ENCODE results near the gene CD7. TPM values are rescaled to one million over a fixed set of nuclear protein-coding genes. Genes with fewer than 3 reads are reported as not detected.

CD7 gene
- total RNA-seq, 4 donors from 2014 or later, result 3.0 to 4.4 (median 4.1) TPM

GRCh38 chr17:82358465-82359350 is 41.3 kb upstream of the CD7 start, which contains the start of gene TEX19:
TEX19 (plus strand) TSS chr17:82359247; CDS start chr17:82362151, 2,904 bp downstream.
- Histone ChIP-seq H3K27me3 (peaks cover 0 to 81% (median 1%) of the 10 kb centered on the region in 4 donors), H3K36me3 (no peaks in the 10 kb centered on the region), H3K27ac (no peak within 1 kb of the TSS), H3K4me1 (peaks cover 0 to 24% (median 0%) of the 10 kb centered on the region in 3 donors), H3K4me3 (no peak within 1 kb of the TSS), H3K9me3 (no peaks in the 10 kb centered on the region)
- 60 to 68% methylated on average over 19 to 20 of the region's 21 CpGs for WGBS, 2 donors
- TF ChIP-seq POLR2A (IDR thresholded peaks at IDR 0.05), result no peak
- no peak for TF ChIP-seq CTCF (IDR thresholded peaks at IDR 0.05)
- intact Hi-C loops (cut with DNase I), result loop anchor here (10.0 kb wide), 1 partner anchor 196 kb away; no protein-coding TSS in a partner anchor
- no peak for DNase-seq

DNA sequence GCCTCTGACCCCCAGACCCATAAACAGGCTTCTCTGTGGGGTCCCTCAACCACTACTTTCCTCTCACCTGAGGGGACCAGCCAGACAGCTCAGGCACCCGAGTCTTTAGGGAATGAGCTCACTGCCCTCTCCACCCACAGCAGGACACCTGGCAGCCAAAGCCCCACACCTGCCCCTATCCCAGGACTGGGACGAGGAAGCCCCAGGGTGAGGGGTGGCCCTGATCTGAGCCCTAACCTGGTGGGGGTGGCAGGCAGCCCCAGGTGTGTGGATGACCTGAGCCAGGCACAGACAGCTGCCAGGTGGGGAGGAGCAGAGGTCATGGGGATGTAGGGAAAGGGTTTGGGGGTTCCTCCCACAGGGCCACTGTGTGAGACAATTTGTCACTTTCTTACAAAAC is 40.0 kb upstream of the CD7 start:
- peaks cover 0 to 24% (median 0%) of the 10 kb centered on the region in 3 donors for H3K4me1 ChIP-seq
- no peak for TF ChIP-seq POLR2A (IDR thresholded peaks at IDR 0.05)
- TF ChIP-seq CTCF (IDR thresholded peaks at IDR 0.05), result no peak
- intact Hi-C loops (cut with DNase I), result loop anchor here (10.0 kb wide), 1 partner anchor 197 kb away; no protein-coding TSS in a partner anchor
- H3K27ac ChIP-seq, result no peak overlapping the region
- no peaks in the 10 kb centered on the region for H3K36me3 ChIP-seq
- H3K4me3 ChIP-seq, result no peak overlapping the region
- DNase-seq, result no peak
- WGBS, 2 donors, result 63% methylated on average over 1 of the region's 2 CpGs; no CpG with 5 or more reads in 1 of the 2 donors
- H3K9me3 ChIP-seq, result no peaks in the 10 kb centered on the region
- H3K27me3 ChIP-seq, result peaks cover 0 to 83% (median 1%) of the 10 kb centered on the region in 4 donors

DNA sequence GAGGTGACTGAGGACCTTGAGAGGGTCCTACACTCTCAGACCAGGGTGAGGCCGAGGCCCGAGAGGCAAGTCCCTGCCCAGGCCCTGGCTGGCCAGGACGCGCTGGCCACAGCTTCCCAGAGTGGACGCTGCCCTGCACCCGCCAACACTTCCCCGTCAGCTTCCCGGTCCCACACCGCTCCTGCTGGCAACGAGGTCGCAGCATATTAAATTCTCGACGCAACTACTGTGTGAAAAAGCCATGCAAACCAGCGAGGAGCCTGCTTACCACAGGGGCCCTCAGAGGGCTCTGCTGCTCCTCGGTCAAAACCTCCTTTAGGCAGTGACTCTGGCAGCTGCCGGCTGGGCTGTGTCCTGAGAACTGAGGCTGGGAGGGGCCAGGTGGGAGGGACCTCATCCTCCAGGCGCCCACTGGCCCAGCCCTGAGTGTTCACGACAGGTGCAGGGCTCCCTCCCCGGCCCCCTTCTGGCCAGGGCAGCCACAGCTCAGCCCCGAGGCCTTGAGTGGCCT is 39.5 kb upstream of the CD7 start:
- WGBS, 2 donors, result 24 to 61% methylated on average over 5 to 16 of the region's 20 CpGs
- H3K4me1 ChIP-seq, result peaks cover 0 to 26% (median 3%) of the 10 kb centered on the region in 3 donors
- no peak overlapping the region for H3K27ac ChIP-seq
- no peak for TF ChIP-seq CTCF (IDR thresholded peaks at IDR 0.05)
- no peak for TF ChIP-seq POLR2A (IDR thresholded peaks at IDR 0.05)
- H3K36me3 ChIP-seq, result no peaks in the 10 kb centered on the region
- no peak overlapping the region for H3K4me3 ChIP-seq
- H3K9me3 ChIP-seq, result no peaks in the 10 kb centered on the region
- peaks cover 0 to 79% (median 1%) of the 10 kb centered on the region in 4 donors for H3K27me3 ChIP-seq
- DNase-seq, result no peak
- intact Hi-C loops (cut with DNase I), result loop anchor here (10.0 kb wide), 1 partner anchor 198 kb away; no protein-coding TSS in a partner anchor

- Histone ChIP-seq H3K36me3 (no peaks in the 10 kb centered on the region), H3K4me1 (peaks cover 0 to 32% (median 3%) of the 10 kb centered on the region in 3 donors), H3K27me3 (peaks cover 0 to 81% (median 1%) of the 10 kb centered on the region in 4 donors), H3K27ac (peak overlapping the region in 1 of 4 donors; percentile 21), H3K4me3 (no peak overlapping the region), H3K9me3 (no peaks in the 10 kb centered on the region)
- intact Hi-C loops (cut with DNase I), result loop anchor here (10.0 kb wide), 1 partner anchor 199 kb away; no protein-coding TSS in a partner anchor
- WGBS, 2 donors, result 20 to 25% methylated on average over 1 to 9 of the region's 11 CpGs
- TF ChIP-seq CTCF (IDR thresholded peaks at IDR 0.05) (no peak), POLR2A (IDR thresholded peaks at IDR 0.05) (no peak)
- DNase-seq, result no peak
These were observed 38.5 kb upstream of the CD7 start for GRCh38 chr17:82355770-82356427.

Data from esophagus squamous epithelium (tissue), 5 donors.